ENCODE measurements around the gene NHLH1. TPM values are rescaled to one million over a fixed set of nuclear protein-coding genes. Genes with fewer than 3 reads are reported as not detected.

NHLH1 gene
- polyA plus RNA-seq, 1 experiment, result 0.20 TPM

- Histone ChIP-seq H3K27me3 (ENCODE audit: control insufficient read depth, insufficient read depth, low read length) (peaks cover 8% of the 10 kb centered on the region), H3K4me3 (ENCODE audit: low read depth, low read length) (no peak overlapping the region), H3K36me3 (ENCODE audit: control insufficient read depth, insufficient read depth, low read length) (no peaks in the 10 kb centered on the region)
- POLR2A ChIA-PET, result no interaction called here
- CTCF ChIA-PET, result interaction anchor here (0.6 to 1.5 kb wide), 3 partner anchors 21 to 1275 kb away, joined by 3 read pairs; no protein-coding TSS in a partner anchor
- no peak for DNase-seq (ENCODE audit: low read depth)
- TF ChIP-seq, protein P1, sequence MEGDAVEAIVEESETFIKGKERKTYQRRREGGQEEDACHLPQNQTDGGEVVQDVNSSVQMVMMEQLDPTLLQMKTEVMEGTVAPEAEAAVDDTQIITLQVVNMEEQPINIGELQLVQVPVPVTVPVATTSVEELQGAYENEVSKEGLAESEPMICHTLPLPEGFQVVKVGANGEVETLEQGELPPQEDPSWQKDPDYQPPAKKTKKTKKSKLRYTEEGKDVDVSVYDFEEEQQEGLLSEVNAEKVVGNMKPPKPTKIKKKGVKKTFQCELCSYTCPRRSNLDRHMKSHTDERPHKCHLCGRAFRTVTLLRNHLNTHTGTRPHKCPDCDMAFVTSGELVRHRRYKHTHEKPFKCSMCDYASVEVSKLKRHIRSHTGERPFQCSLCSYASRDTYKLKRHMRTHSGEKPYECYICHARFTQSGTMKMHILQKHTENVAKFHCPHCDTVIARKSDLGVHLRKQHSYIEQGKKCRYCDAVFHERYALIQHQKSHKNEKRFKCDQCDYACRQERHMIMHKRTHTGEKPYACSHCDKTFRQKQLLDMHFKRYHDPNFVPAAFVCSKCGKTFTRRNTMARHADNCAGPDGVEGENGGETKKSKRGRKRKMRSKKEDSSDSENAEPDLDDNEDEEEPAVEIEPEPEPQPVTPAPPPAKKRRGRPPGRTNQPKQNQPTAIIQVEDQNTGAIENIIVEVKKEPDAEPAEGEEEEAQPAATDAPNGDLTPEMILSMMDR (IDR thresholded peaks at IDR 0.05; ENCODE audit: insufficient read depth, low read depth, low read length), result no peak
Observed at GRCh38 chr1:160407839-160408801, 41.2 kb downstream of the NHLH1 start.

DNA sequence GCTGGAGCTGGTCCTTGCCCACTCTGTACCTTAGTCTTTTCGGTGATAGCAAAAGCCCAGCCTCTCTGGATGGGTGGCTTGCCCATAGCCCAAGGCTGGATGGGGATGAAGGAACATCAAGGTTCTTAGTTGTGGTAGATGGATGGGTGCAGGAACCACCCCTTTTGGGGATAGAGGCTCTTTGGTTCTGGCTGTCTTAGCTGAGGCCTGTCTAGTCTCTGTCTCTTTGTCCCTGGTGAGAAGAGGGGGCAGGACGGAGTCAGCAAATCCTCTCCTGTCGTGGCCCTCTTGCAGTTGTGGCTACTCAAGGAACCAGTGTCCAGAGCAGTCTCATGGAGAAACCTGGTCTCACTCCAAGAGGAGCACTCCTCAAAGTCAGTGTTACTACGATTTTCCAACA is 42.0 kb downstream of the NHLH1 start:
- H3K27me3 ChIP-seq (ENCODE audit: control insufficient read depth, insufficient read depth, low read length), result peaks cover 7% of the 10 kb centered on the region
- POLR2A ChIA-PET, result no interaction called here
- no peaks in the 10 kb centered on the region for H3K36me3 ChIP-seq (ENCODE audit: control insufficient read depth, insufficient read depth, low read length)
- no peak overlapping the region for H3K4me3 ChIP-seq (ENCODE audit: low read depth, low read length)
- DNase-seq (ENCODE audit: low read depth), result no peak
- CTCF ChIA-PET, result interaction anchor here (1.5 kb wide), 1 partner anchor 20 kb away, joined by 3 read pairs; no protein-coding TSS in a partner anchor
- TF ChIP-seq, protein P1 (IDR thresholded peaks at IDR 0.05; ENCODE audit: insufficient read depth, low read depth, low read length), result no peak

DNA sequence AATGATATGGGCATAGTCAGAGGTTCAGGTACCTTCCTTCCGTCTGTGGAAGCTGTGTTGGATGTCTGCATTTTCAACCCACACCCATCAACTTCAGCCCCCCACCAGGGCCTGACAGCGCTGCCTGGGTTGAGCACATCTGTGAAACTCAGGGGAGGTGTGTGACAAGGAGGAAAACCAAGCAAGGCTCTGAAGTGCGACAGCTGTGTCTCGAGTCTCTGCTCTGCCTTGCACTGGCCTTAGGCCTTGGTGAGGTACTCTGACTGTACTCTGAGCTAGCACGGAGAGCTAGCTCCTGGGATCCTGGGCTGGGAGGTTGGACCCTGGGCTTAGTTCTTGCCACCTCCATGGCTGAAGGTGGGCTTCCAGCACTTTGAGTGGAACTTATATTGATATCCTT is 42.6 kb downstream of the NHLH1 start:
- ChIA-PET CTCF (interaction anchor here (1.0 to 1.5 kb wide), 3 partner anchors 11 to 54 kb away, joined by 3 read pairs; no protein-coding TSS in a partner anchor), POLR2A (no interaction called here)
- Histone ChIP-seq H3K27me3 (ENCODE audit: control insufficient read depth, insufficient read depth, low read length) (peaks cover 5% of the 10 kb centered on the region), H3K4me3 (ENCODE audit: low read depth, low read length) (no peak overlapping the region), H3K36me3 (ENCODE audit: control insufficient read depth, insufficient read depth, low read length) (no peaks in the 10 kb centered on the region)
- no peak for DNase-seq (ENCODE audit: low read depth)
- TF ChIP-seq, protein P1 (IDR thresholded peaks at IDR 0.05; ENCODE audit: insufficient read depth, low read depth, low read length), result no peak

- no peak for DNase-seq (ENCODE audit: low read depth)
- Histone ChIP-seq H3K36me3 (ENCODE audit: control insufficient read depth, insufficient read depth, low read length) (no peaks in the 10 kb centered on the region), H3K27me3 (ENCODE audit: control insufficient read depth, insufficient read depth, low read length) (peaks cover 5% of the 10 kb centered on the region; the same call in 1 of the 2 replicates), H3K4me3 (ENCODE audit: low read depth, low read length) (no peak overlapping the region)
- CTCF ChIA-PET, result interaction anchor here (0.9 to 1.0 kb wide), 2 partner anchors 13 to 55 kb away, joined by 3 read pairs; no protein-coding TSS in a partner anchor
- TF ChIP-seq, protein P1 (IDR thresholded peaks at IDR 0.05; ENCODE audit: insufficient read depth, low read depth, low read length), result no peak
- POLR2A ChIA-PET, result no interaction called here
Observed at GRCh38 chr1:160410406-160411005, 43.6 kb downstream of the NHLH1 start.
